Vagina (tissue), 2 donors: ENCODE results near the gene PRCP.

Experiments
- POLR2AphosphoS5 ChIP-seq, 2 donors: sonication (generic); formaldehyde crosslinking; IDR thresholded peaks; one replicate each; pipeline ENCODE4 v1.9.0; 2017; ENCODE audit warnings: antibody characterized with exemption in 2 of 2, mild to moderate bottlenecking in 2 of 2, low read depth in 1 of 2; ENCODE audit not compliant: insufficient read depth in 1 of 2
- TF ChIP-seq, protein P1 (sequence below), 3 experiments: fragments of 450-650 bp in 2 of 3; fragments of 200-600 bp in 1 of 3; sonication (generic) in 1 of 3; IDR thresholded peaks; one replicate each; pipeline ENCODE4 v1.5.1; 2017 to 2019; ENCODE audit warnings: antibody characterized with exemption in 3 of 3, mild to moderate bottlenecking in 2 of 3, moderate library complexity in 2 of 3

DNA sequence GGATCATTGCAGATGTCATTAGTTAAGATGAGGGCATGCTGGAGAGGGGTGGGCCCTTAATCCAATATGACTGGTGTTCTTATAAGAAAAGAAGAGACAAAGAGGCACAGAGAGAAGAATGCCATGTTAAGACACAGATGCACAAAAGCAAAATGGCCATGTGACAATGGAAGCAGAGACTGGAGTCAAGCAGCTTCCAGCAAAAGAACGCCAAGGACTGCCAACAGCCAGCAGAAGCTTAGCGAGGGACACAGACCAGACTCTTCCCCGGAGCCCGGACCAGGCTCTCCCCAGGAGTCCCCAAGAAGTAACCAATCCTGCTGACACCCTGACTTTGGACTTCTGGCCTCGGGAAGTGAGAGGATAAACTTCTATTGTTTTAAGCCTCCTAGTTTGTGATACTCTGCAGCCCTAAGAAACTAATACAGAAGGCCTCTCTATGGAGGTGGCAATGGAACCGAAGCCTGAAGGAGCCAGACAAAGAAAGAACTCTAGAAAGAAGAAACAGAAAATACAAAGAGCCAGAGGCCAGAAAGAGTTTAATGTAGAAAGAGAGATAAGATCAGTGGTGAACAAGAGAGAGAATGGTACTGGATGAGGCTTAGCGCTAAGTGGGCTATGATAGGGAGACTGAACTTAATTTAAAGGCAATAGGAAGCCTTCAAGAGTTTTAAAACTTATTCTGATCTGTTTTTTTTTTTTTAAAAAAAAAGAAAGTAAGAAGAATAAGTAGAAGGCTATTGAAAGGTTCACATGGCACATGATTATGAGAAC is 27.7 kb downstream of the PRCP start:
- TF ChIP-seq, protein P1, sequence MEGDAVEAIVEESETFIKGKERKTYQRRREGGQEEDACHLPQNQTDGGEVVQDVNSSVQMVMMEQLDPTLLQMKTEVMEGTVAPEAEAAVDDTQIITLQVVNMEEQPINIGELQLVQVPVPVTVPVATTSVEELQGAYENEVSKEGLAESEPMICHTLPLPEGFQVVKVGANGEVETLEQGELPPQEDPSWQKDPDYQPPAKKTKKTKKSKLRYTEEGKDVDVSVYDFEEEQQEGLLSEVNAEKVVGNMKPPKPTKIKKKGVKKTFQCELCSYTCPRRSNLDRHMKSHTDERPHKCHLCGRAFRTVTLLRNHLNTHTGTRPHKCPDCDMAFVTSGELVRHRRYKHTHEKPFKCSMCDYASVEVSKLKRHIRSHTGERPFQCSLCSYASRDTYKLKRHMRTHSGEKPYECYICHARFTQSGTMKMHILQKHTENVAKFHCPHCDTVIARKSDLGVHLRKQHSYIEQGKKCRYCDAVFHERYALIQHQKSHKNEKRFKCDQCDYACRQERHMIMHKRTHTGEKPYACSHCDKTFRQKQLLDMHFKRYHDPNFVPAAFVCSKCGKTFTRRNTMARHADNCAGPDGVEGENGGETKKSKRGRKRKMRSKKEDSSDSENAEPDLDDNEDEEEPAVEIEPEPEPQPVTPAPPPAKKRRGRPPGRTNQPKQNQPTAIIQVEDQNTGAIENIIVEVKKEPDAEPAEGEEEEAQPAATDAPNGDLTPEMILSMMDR (IDR thresholded peaks at IDR 0.05), result no peak
- no peak for TF ChIP-seq POLR2AphosphoS5 (IDR thresholded peaks at IDR 0.05; ENCODE audit: insufficient read depth in 1 of 2, low read depth in 1 of 2)
